Activated naive CD8-positive, alpha-beta T cell treated with anti-CD3 and anti-CD28 coated beads for 36 hours (primary cell): ENCODE results near the gene SRGAP1. TPM values are rescaled to one million over a fixed set of nuclear protein-coding genes. Genes with fewer than 3 reads are reported as not detected.

Source experiments
- DNase-seq: peaks from one replicate; pipeline ENCODE4 v3.0.0; 2021
- H3K27ac Mint-ChIP-seq: one replicate; pipeline ENCODE4 v1.8.0; 2022; ENCODE audit warnings: mild to moderate bottlenecking, moderate library complexity, mixed read lengths
- H3K27me3 Mint-ChIP-seq: one replicate; pipeline ENCODE4 v1.8.0; 2022; ENCODE audit warnings: mild to moderate bottlenecking, mixed read lengths
- H3K36me3 Mint-ChIP-seq: one replicate; pipeline ENCODE4 v1.8.0; 2021; ENCODE audit warnings: mild to moderate bottlenecking, mixed read lengths
- H3K4me1 Mint-ChIP-seq: one replicate; pipeline ENCODE4 v1.8.0; 2021; ENCODE audit warnings: mixed read lengths
- H3K4me3 Mint-ChIP-seq: one replicate; pipeline ENCODE4 v1.8.0; 2022; ENCODE audit warnings: mild to moderate bottlenecking, moderate library complexity, mixed read lengths
- H3K9me3 Mint-ChIP-seq: one replicate; pipeline ENCODE4 v1.8.0; 2022; ENCODE audit warnings: mixed read lengths
- total RNA-seq, 2 experiments: library from RNA; stranded (reverse); gene quantifications; one replicate each; pipeline ENCODE4 v1.2.3, GENCODE V29; 2021

Gene SRGAP1
- total RNA-seq, 2 experiments from 2014 or later: 0.02 to 0.18 TPM

GRCh38 chr12:64080319-64081007 lies 236.0 kb downstream of the SRGAP1 start:
- Mint-ChIP-seq H3K4me3 (no peak overlapping the region), H3K27ac (no peak overlapping the region), H3K9me3 (no peaks in the 10 kb centered on the region), H3K4me1 (no peaks in the 10 kb centered on the region), H3K27me3 (no peaks in the 10 kb centered on the region), H3K36me3 (no peaks in the 10 kb centered on the region)
- no peak for DNase-seq

- H3K27ac Mint-ChIP-seq: no peak overlapping the region
- no peaks in the 10 kb centered on the region for H3K9me3 Mint-ChIP-seq
Measured at GRCh38 chr12:64081008-64081404, 236.5 kb downstream of the SRGAP1 start.

GRCh38 chr12:64082116-64082515 lies 237.6 kb downstream of the SRGAP1 start:
- no peak for DNase-seq
- Mint-ChIP-seq H3K4me1 (no peaks in the 10 kb centered on the region), H3K9me3 (no peaks in the 10 kb centered on the region), H3K27ac (no peak overlapping the region), H3K36me3 (no peaks in the 10 kb centered on the region), H3K27me3 (no peaks in the 10 kb centered on the region), H3K4me3 (no peak overlapping the region)

More at GRCh38 chr12:64081008-64081404, 236.5 kb downstream of the SRGAP1 start:
- H3K4me1 Mint-ChIP-seq: no peaks in the 10 kb centered on the region
- H3K36me3 Mint-ChIP-seq: no peaks in the 10 kb centered on the region
- DNase-seq: no peak
- H3K4me3 Mint-ChIP-seq: no peak overlapping the region
- H3K27me3 Mint-ChIP-seq: no peaks in the 10 kb centered on the region

GRCh38 chr12:64082866-64083268 lies 238.4 kb downstream of the SRGAP1 start:
- H3K27ac Mint-ChIP-seq: no peak overlapping the region
- no peaks in the 10 kb centered on the region for H3K9me3 Mint-ChIP-seq
- DNase-seq: no peak
- H3K4me1 Mint-ChIP-seq: no peaks in the 10 kb centered on the region
- H3K36me3 Mint-ChIP-seq: no peaks in the 10 kb centered on the region
- H3K4me3 Mint-ChIP-seq: no peak overlapping the region
- H3K27me3 Mint-ChIP-seq: no peaks in the 10 kb centered on the region

DNA sequence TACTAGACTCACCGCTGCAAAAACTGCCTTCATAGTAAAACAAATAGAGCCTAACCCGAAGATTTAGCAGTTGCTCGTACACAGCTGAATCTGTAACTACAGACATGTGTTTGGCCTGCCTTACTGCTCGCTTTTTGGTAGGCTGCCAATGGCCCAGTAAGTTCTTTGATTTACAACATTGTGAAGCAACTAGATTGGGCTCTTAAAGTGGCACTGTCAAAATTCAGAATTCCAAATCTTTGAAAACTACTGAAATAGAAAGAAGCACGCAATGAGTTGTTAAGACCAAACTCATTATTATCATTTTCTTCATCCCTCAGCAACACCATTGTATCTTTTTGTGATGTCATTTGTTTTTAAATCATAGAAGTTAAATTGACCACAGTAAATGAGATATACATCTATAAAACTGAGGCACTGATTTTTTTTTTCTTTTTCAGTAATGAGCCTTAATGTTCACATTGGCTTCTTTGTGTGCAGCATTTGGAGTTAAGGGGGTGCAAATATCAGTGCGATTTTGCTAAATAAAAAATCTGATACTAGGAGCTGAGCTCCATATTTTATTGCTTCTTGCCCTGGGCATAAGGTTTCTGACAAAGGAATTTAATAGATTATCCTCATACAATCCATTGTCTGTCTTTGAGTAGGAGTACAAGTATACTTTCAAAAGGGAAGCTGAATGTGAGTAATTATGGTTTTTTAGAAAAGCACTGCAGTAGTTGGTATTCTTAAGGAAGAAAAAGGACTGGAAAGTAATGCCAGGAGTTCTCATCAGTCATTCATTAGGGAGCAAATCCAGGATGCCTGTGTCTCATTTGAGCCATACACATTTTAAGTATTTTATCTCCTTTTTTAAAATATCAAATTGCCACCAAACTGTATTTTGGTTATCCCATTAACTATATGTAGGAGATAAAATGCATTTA lies 239.0 kb downstream of the SRGAP1 start:
- Mint-ChIP-seq H3K9me3 (no peaks in the 10 kb centered on the region), H3K27ac (no peak overlapping the region), H3K4me3 (no peak overlapping the region), H3K36me3 (no peaks in the 10 kb centered on the region), H3K27me3 (no peaks in the 10 kb centered on the region), H3K4me1 (no peaks in the 10 kb centered on the region)
- DNase-seq: no peak

- no peak for DNase-seq
- no peaks in the 10 kb centered on the region for H3K9me3 Mint-ChIP-seq
- H3K27me3 Mint-ChIP-seq: peaks cover 3% of the 10 kb centered on the region
- H3K27ac Mint-ChIP-seq: no peak overlapping the region
- no peak overlapping the region for H3K4me3 Mint-ChIP-seq
- H3K36me3 Mint-ChIP-seq: no peaks in the 10 kb centered on the region
- H3K4me1 Mint-ChIP-seq: no peaks in the 10 kb centered on the region
Measured at GRCh38 chr12:64085154-64085553, 240.7 kb downstream of the SRGAP1 start.

DNA sequence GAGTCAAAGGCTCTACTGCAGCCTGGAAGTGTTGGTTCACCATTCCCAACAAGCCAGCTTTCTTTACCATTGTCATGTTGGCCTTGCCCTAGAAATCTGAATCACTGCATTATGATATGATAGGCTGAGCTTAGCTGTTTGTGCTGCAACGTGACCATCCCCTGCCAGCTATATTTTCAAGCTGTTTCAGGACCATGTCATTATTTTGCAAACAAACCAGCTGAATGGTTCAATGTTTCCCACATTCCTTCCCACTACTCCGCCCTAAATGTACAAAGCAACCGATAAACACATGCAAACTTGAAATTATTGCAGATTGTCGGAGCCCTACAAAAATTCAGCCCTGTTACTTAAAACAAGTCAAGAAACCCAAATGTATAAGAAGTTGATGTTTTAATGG lies 241.5 kb downstream of the SRGAP1 start:
- H3K9me3 Mint-ChIP-seq: no peaks in the 10 kb centered on the region
- H3K27me3 Mint-ChIP-seq: peaks cover 3% of the 10 kb centered on the region
- no peak overlapping the region for H3K27ac Mint-ChIP-seq
- H3K4me3 Mint-ChIP-seq: no peak overlapping the region
- no peaks in the 10 kb centered on the region for H3K36me3 Mint-ChIP-seq
- DNase-seq: no peak
- H3K4me1 Mint-ChIP-seq: no peaks in the 10 kb centered on the region

- no peaks in the 10 kb centered on the region for H3K36me3 Mint-ChIP-seq
- DNase-seq: no peak
- no peaks in the 10 kb centered on the region for H3K4me1 Mint-ChIP-seq
- H3K27ac Mint-ChIP-seq: no peak overlapping the region
- H3K27me3 Mint-ChIP-seq: peaks cover 3% of the 10 kb centered on the region
- H3K4me3 Mint-ChIP-seq: no peak overlapping the region
- no peaks in the 10 kb centered on the region for H3K9me3 Mint-ChIP-seq
Measured at GRCh38 chr12:64086946-64087345, 242.4 kb downstream of the SRGAP1 start.

- no peak overlapping the region for H3K4me3 Mint-ChIP-seq
- H3K36me3 Mint-ChIP-seq: no peaks in the 10 kb centered on the region
- H3K27ac Mint-ChIP-seq: no peak overlapping the region
- H3K9me3 Mint-ChIP-seq: no peaks in the 10 kb centered on the region
- no peaks in the 10 kb centered on the region for H3K4me1 Mint-ChIP-seq
- DNase-seq: no peak
- H3K27me3 Mint-ChIP-seq: peaks cover 3% of the 10 kb centered on the region
Measured at GRCh38 chr12:64087761-64088160, 243.3 kb downstream of the SRGAP1 start.

DNA sequence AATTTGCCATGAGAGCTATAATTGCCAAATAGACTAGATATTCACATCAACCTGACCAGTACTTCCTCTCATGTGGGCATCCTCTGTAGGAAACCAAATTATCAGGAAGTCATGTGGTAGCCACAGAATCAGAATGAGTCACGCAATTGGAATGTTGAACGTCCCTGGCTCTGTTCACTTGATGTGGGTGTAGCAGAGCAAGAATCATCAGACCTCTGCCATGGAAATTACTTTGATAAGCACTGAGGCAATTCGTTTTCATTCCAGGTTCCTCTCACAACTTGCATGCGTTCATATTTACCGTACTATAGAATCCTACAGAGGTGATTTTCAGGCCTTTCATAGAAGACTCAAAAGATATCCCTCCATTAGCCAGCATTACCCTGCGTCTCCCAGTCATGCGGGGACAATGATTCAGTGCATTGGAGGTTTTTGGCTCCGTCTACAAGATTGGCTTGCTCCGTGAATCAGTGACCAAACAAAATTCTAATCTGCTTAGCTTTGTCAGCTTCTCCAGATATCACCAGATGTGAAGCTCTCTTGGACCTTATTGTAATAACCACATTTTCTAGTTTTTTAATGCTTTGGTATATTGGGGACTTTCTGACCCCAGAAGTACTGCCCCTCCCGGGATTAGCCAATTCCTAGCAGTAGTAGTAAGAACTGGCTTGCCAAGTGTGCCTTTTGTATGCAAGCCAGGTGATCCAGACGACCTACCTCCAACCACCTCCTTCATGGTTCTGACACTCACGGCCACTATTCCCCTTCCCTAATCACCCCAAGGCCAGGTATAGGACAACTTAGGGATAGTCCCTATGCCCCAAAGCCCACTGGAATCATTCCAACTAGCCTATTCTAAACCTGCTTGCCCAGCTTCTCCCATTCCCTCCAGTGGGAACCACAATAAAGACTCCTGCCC lies 244.2 kb downstream of the SRGAP1 start:
- DNase-seq: no peak
- Mint-ChIP-seq H3K27ac (no peak overlapping the region), H3K4me3 (no peak overlapping the region), H3K36me3 (no peaks in the 10 kb centered on the region), H3K9me3 (no peaks in the 10 kb centered on the region), H3K4me1 (no peaks in the 10 kb centered on the region), H3K27me3 (peaks cover 3% of the 10 kb centered on the region)

- Mint-ChIP-seq H3K9me3 (no peaks in the 10 kb centered on the region), H3K4me3 (no peak overlapping the region), H3K36me3 (no peaks in the 10 kb centered on the region), H3K27me3 (peaks cover 3% of the 10 kb centered on the region), H3K27ac (no peak overlapping the region), H3K4me1 (no peaks in the 10 kb centered on the region)
- DNase-seq: no peak
Measured at GRCh38 chr12:64090047-64090446, 245.5 kb downstream of the SRGAP1 start.

DNA sequence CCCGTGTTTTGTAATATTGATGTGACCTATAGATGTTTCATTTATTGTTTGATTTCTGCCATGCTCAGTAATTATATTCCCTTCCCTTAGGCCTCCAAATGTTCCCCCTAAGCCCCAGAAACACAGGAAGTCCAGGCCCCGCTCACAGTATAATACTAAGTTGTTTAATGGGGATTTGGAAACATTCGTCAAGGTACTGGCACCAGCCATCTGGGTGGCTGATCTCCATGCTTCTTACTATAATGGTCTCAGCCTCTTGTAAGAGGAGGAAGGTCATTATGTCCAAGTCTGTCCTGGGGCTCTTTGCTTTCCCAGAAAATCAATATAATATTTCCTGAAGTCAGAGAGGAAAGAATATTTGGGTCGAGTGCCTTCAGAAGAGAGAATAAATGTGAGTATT lies 246.7 kb downstream of the SRGAP1 start:
- H3K9me3 Mint-ChIP-seq: no peaks in the 10 kb centered on the region

DNA sequence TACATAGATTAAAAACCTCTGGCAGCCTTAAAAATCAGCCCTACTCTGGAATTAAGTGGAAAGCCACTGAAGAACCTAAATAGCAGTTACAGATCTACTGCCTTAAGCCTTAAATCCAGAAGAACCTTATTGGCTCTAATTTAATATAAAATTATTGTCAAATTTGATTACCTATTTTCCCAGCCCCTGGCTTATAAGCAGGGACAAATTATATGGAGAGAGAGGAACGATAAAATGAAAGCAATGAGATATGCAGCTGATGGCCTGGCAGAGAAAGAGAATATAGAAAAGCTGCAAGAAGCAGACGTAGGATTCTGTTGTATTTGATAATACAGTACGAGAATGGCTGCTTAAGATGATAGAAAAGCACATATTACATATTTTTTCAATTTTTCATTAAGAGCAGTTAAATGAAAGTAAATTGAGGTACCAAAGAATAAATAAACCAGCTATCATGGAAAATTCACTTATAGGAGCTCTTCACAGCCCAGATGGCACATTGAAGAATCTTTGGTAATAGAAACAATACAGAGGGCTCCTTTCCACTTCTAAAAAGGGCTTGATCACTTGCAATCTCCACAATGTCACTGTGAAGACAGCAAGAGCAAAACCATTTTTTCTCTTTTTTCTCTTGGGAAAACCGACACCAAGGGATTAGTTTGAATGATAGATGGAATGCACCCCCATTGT lies 248.2 kb downstream of the SRGAP1 start:
- Mint-ChIP-seq H3K4me1 (no peaks in the 10 kb centered on the region), H3K27ac (no peak overlapping the region), H3K36me3 (no peaks in the 10 kb centered on the region), H3K4me3 (no peak overlapping the region), H3K27me3 (peaks cover 5% of the 10 kb centered on the region), H3K9me3 (no peaks in the 10 kb centered on the region)
- DNase-seq: no peak

More for the DNA sequence above, 246.7 kb downstream of the SRGAP1 start:
- peaks cover 3% of the 10 kb centered on the region for H3K27me3 Mint-ChIP-seq
- no peaks in the 10 kb centered on the region for H3K4me1 Mint-ChIP-seq
- no peak overlapping the region for H3K4me3 Mint-ChIP-seq
- DNase-seq: no peak
- no peaks in the 10 kb centered on the region for H3K36me3 Mint-ChIP-seq
- H3K27ac Mint-ChIP-seq: no peak overlapping the region

- no peaks in the 10 kb centered on the region for H3K4me1 Mint-ChIP-seq
- DNase-seq: no peak
- H3K36me3 Mint-ChIP-seq: no peaks in the 10 kb centered on the region
- H3K9me3 Mint-ChIP-seq: no peaks in the 10 kb centered on the region
- H3K4me3 Mint-ChIP-seq: no peak overlapping the region
- H3K27me3 Mint-ChIP-seq: peaks cover 9% of the 10 kb centered on the region
- no peak overlapping the region for H3K27ac Mint-ChIP-seq
Measured at GRCh38 chr12:64093689-64094088, 249.2 kb downstream of the SRGAP1 start.
